Measurements from ENCODE around the gene IGF2BP2. TPM values are rescaled to one million over a fixed set of nuclear protein-coding genes. Genes with fewer than 3 reads are reported as not detected.
"Not testable (repeated sequence)": the region's sequence is repeated elsewhere in the genome, so short reads cannot be mapped to it uniquely, and the experiment has no call there.

Gene IGF2BP2
- total RNA-seq, 1 donor from 2014 or later, result 17.9 TPM

DNA sequence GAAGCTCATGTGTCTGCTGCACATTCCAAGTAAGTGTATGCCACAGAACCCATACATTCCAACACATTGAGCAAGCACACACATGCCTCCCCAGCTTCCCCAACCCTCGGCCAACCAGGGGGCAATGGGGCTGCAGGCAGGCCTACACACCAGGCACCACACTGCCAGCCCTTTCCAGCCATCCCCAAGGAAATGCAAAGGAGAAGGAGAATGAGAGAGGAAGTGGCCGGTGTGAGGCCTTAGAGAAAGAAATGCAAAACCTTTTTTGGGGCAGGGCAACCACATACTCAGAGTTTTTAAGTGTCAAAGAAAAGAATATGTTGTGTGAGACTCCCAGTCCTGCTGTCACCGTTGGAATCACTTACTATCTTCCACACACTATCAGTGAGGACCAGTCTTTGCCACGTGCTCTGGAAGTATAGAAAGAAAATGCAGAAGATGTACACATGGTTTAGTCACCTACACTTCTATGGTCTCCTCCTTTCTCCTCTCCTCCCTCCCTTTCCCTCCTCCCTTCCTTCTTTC lies 11.1 kb downstream of the IGF2BP2 start:
- no peak for TF ChIP-seq CTCF (IDR thresholded peaks at IDR 0.05; ENCODE audit: borderline replicate concordance)
- Histone ChIP-seq H3K4me1 (peaks cover 12% of the 10 kb centered on the region), H3K27me3 (ENCODE audit: low read depth) (no peaks in the 10 kb centered on the region), H3K4me3 (no peak overlapping the region), H3K9me3 (replicated peaks) (no peaks in the 10 kb centered on the region), H3K36me3 (no peaks in the 10 kb centered on the region), H3K27ac (replicated peaks) (no peak overlapping the region)
- intact Hi-C loops (cut with micrococcal nuclease), result no loop called here
- DNase-seq, result no peak

- no peak for DNase-seq
- TF ChIP-seq CTCF (IDR thresholded peaks at IDR 0.05; ENCODE audit: borderline replicate concordance), result no peak
- Histone ChIP-seq H3K27ac (replicated peaks) (no peak overlapping the region), H3K4me3 (no peak overlapping the region), H3K4me1 (peaks cover 12% of the 10 kb centered on the region), H3K9me3 (replicated peaks) (no peaks in the 10 kb centered on the region), H3K27me3 (ENCODE audit: low read depth) (no peaks in the 10 kb centered on the region), H3K36me3 (no peaks in the 10 kb centered on the region)
- intact Hi-C loops (cut with micrococcal nuclease), result no loop called here
Observed at GRCh38 chr3:185813205-185813604, 11.6 kb downstream of the IGF2BP2 start.

- no peaks in the 10 kb centered on the region for H3K9me3 ChIP-seq (replicated peaks)
- no peak for DNase-seq
- no peaks in the 10 kb centered on the region for H3K27me3 ChIP-seq (ENCODE audit: low read depth)
- peaks cover 8% of the 10 kb centered on the region for H3K4me1 ChIP-seq
- intact Hi-C loops (cut with micrococcal nuclease), result no loop called here
- H3K4me3 ChIP-seq, result no peak overlapping the region
- H3K36me3 ChIP-seq, result no peaks in the 10 kb centered on the region
- H3K27ac ChIP-seq (replicated peaks), result no peak overlapping the region
- no peak for TF ChIP-seq CTCF (IDR thresholded peaks at IDR 0.05; ENCODE audit: borderline replicate concordance)
Observed at GRCh38 chr3:185807445-185808068, 17.3 kb downstream of the IGF2BP2 start.

DNA sequence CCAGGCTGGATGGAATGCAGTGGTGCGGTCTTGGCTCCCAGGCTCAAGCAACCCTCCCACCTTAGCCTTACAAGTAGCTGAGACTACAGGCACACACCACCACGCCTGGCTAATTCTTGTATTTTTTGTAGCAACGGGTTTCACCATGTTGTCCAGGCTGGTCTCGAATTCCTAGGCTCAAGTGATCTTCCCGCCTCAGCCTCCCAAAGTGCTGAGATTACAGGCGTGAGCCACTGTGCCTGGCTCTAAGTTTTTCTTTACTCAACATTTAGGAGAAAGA lies 26.1 kb downstream of the IGF2BP2 start:
- H3K36me3 ChIP-seq; H3K27ac ChIP-seq (replicated peaks); H3K9me3 ChIP-seq (replicated peaks); H3K27me3 ChIP-seq (ENCODE audit: low read depth); DNase-seq; H3K4me1 ChIP-seq; intact Hi-C loops (cut with micrococcal nuclease); H3K4me3 ChIP-seq: not testable (repeated sequence)

DNA sequence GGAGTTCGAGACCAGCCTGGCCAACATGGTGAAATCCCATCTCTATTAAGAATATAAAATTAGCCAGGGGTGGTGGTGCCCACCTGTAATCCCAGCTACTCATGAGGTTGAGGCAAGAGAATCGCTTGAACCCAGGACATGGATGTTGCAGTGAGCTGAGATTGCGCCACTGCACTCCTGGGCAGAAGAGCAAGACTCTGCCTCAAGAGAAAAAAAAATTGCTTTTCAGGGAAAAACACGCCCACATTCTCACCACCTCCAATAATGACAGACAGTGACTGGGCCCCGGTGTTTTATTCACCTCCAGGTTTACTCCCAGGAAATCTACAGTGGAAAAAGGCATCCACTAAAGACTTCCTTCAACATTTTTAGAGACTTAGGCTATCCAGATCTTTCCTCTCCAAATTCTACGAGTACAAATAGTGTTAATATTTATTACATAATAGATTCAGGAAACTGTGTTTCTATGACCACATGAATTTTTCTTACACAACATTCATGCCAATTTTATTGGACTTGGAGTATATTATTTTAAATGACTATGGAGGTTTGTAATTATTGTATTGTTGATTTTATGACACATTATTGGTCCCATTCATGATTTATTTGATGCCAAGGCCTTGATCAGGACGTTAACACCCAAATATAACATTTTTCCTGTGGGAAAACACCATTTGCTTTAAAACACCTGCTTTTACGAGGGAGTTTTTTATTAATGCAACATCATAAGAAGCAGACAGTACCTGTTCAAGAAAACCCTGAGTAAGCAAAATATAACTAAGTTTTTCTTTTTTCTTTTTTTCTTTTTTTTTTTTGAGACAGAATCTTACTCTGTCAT lies 26.6 kb downstream of the IGF2BP2 start:
- intact Hi-C loops (cut with micrococcal nuclease), result no loop called here
- no peak for DNase-seq
- no peak for TF ChIP-seq CTCF (IDR thresholded peaks at IDR 0.05; ENCODE audit: borderline replicate concordance)
- no peaks in the 10 kb centered on the region for H3K27me3 ChIP-seq (ENCODE audit: low read depth)
- no peak overlapping the region for H3K27ac ChIP-seq (replicated peaks)
- H3K4me1 ChIP-seq, result no peaks in the 10 kb centered on the region
- no peaks in the 10 kb centered on the region for H3K9me3 ChIP-seq (replicated peaks)
- H3K36me3 ChIP-seq, result no peaks in the 10 kb centered on the region
- no peak overlapping the region for H3K4me3 ChIP-seq
